Colonic mucosa (tissue), 4 donors: ENCODE results near the gene C16orf90. TPM values are rescaled to one million over a fixed set of nuclear protein-coding genes. Genes with fewer than 3 reads are reported as not detected.

Source experiments
- DNase-seq: peaks from one replicate; pipeline ENCODE4 v3.0.0-alpha.2; 2020
- H3K27ac ChIP-seq: fragments of 200-600 bp; one replicate; pipeline ENCODE4 v1.8.0; 2021
- H3K27me3 ChIP-seq: fragments of 200-600 bp; one replicate; pipeline ENCODE4 v1.8.0; 2021
- H3K36me3 ChIP-seq: fragments of 200-600 bp; one replicate; pipeline ENCODE4 v1.8.0; 2021
- H3K4me1 ChIP-seq: fragments of 200-600 bp; one replicate; pipeline ENCODE4 v1.8.0; 2021; ENCODE audit warnings: mild to moderate bottlenecking
- H3K4me3 ChIP-seq: fragments of 200-600 bp; one replicate; pipeline ENCODE4 v1.8.0; 2021
- H3K9ac ChIP-seq, 2 donors: one replicate each; pipeline ENCODE4 v1.7.0; 2013; ENCODE audit warnings: control low read depth in 2 of 2, low read depth in 2 of 2, low read length in 2 of 2
- H3K9me3 ChIP-seq: fragments of 200-600 bp; one replicate; pipeline ENCODE4 v1.8.0; 2021
- intact Hi-C: fragments of 100-400 bp; cut with DNase I; formaldehyde crosslinking; loops from one replicate; pipeline ENCODE4 v1.14.1; 2022
- total RNA-seq, 2 donors: library from RNA; stranded (reverse); fragmentation: NEBNext Ultra II Directional in 1 of 2; extraction: Animal tissue kit (Norgen Biotek cat#: 25700) in 1 of 2; gene quantifications; one replicate each; pipeline ENCODE4 v1.2.1, GENCODE V29; 2021
- TF ChIP-seq, protein P1 (sequence below): fragments of 200-600 bp; IDR thresholded peaks from one replicate; pipeline ENCODE4 v1.8.0; 2022; ENCODE audit warnings: antibody characterized with exemption, mild to moderate bottlenecking
- donor health status: healthy.
- donor health status: DM: no; HTN: no; CAD: no.
- donor health status: DM: no; HTN: no; CAD: no.

C16orf90 gene
- total RNA-seq, 2 donors from 2014 or later: not detected

DNA sequence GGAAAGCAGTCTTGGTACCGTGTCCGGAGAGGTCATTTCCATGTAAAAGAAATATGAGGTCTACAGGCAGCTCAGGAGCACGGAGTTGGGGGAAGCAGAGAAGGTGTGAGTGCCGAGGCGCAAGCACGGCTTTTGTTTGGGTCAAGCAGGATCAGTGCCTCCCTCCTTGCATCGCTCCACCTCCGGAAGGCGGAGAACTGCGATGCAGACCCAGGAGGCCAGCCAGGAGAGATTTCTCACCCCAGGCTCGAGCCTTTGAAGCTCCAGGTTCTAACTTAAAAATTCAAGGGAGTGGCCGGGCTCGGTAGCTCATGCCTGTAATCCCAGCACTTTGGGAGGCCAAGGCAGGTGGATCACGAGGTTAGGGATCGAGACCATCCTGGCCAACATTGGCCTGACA is 26.8 kb downstream of the C16orf90 start:
- intact Hi-C loops: no loop called here
- no peak overlapping the region for H3K9ac ChIP-seq

DNA sequence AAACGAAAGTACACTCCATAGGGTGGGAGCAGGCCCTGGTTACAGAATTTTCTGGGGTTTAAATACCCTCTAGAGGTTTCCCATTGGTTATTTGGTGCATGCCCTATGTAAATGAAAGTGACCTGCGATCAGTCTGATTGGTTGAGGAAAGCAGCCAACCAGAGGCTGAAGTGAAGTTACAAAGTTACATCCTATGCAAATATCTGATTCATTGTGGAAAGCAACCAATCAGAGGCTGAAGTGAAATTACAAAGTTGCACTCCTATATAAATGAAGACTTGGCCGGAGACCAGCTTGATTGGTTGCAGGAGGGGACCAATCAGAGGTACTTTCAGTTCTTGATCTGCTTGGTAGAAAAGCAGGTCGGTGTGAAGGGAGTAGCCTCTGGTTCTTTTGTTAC is 27.4 kb downstream of the C16orf90 start:
- Histone ChIP-seq H3K4me3 (no peak overlapping the region), H3K9me3 (no peaks in the 10 kb centered on the region), H3K9ac (no peak overlapping the region), H3K27me3 (no peaks in the 10 kb centered on the region), H3K4me1 (no peaks in the 10 kb centered on the region), H3K36me3 (no peaks in the 10 kb centered on the region), H3K27ac (no peak overlapping the region)
- TF ChIP-seq, protein P1, sequence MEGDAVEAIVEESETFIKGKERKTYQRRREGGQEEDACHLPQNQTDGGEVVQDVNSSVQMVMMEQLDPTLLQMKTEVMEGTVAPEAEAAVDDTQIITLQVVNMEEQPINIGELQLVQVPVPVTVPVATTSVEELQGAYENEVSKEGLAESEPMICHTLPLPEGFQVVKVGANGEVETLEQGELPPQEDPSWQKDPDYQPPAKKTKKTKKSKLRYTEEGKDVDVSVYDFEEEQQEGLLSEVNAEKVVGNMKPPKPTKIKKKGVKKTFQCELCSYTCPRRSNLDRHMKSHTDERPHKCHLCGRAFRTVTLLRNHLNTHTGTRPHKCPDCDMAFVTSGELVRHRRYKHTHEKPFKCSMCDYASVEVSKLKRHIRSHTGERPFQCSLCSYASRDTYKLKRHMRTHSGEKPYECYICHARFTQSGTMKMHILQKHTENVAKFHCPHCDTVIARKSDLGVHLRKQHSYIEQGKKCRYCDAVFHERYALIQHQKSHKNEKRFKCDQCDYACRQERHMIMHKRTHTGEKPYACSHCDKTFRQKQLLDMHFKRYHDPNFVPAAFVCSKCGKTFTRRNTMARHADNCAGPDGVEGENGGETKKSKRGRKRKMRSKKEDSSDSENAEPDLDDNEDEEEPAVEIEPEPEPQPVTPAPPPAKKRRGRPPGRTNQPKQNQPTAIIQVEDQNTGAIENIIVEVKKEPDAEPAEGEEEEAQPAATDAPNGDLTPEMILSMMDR: no peak
- intact Hi-C loops: no loop called here
- DNase-seq: no peak

More for the DNA sequence above, 26.8 kb downstream of the C16orf90 start:
- Histone ChIP-seq H3K4me3 (no peak overlapping the region), H3K4me1 (no peaks in the 10 kb centered on the region), H3K27me3 (no peaks in the 10 kb centered on the region), H3K9me3 (no peaks in the 10 kb centered on the region), H3K36me3 (no peaks in the 10 kb centered on the region), H3K27ac (no peak overlapping the region)
- TF ChIP-seq, protein P1: no peak
- DNase-seq: no peak

DNA sequence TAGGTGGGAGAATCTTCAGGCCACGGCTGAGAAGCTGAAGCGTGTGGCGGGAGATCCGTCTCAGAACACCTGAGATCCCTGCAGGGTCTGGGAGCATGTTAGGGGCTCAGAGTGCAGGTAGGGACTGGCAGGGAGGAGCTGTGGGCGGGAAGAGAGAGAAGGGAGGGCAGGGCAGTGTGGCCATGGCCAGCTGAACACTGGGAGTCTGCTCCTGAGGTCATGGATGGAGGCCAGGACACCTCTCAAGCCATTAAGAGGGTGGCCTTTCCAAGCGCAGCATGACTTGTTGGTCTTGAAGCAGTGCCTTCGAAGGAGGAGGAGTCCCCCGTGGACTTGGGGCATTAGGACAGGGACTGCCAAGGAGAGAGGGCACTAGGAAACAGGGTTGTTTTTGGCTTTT is 28.1 kb downstream of the C16orf90 start:
- TF ChIP-seq, protein P1: no peak
- no peaks in the 10 kb centered on the region for H3K36me3 ChIP-seq
- no peak for DNase-seq
- H3K4me3 ChIP-seq: no peak overlapping the region
- intact Hi-C loops: no loop called here
- no peak overlapping the region for H3K9ac ChIP-seq
- H3K4me1 ChIP-seq: no peaks in the 10 kb centered on the region
- H3K27me3 ChIP-seq: no peaks in the 10 kb centered on the region
- H3K27ac ChIP-seq: no peak overlapping the region
- H3K9me3 ChIP-seq: no peaks in the 10 kb centered on the region

DNA sequence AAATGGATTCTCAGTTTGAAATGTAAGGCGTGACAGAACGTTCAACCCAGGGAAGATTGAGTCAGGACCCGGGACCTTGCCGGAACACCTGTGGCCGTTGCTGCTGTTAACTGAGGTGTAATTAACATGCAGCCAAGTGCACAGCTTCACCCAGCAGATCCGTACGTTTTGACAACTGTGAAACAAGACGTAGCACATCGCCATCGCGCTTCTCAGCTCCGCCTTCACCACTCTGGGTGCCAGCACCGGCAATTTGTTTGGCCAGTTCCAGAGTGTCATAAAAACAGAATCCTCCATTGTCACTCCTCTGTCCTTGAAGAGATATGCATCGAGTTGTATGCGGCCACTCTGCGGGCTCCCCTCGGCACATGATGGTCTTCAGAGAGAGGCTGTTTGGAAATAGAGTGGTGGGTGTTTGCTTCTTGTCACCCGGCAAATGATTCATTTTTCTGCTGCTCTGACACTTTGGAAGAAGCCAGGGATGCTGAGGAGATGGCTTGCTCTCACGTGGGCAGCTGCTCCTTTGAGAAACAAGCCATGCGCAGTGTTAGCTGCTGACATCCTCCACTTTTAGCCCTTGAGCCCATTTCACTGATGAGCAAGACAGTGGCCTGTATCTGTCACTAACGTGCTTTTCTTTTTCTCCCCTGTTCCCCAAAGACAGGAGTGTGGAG is 29.2 kb downstream of the C16orf90 start:
- H3K27ac ChIP-seq: no peak overlapping the region
- H3K9me3 ChIP-seq: no peaks in the 10 kb centered on the region
- H3K4me3 ChIP-seq: no peak overlapping the region
- intact Hi-C loops: no loop called here
- H3K4me1 ChIP-seq: peaks cover 10% of the 10 kb centered on the region
- no peaks in the 10 kb centered on the region for H3K27me3 ChIP-seq
- H3K9ac ChIP-seq: no peak overlapping the region
- TF ChIP-seq, protein P1: no peak
- DNase-seq: no peak
- no peaks in the 10 kb centered on the region for H3K36me3 ChIP-seq

DNA sequence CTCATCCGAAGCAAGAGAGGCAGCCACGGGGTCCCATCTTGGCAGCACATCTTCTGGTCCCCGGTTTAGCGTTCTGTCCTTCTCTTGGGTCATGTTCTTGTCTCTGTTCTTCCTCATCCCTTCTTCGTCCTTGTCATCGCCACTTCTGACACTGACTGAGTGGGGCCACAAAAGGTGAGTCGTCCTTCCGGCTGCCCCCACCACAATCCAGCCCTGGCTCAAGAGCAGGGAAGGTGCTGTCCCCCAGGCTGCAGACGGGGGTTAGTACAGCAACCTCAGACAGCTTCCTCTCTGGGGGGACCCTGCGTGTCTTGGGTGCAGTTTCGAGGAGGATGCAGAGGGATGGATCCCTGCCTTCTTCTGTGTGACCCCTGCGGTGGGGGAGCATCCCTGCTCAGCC is 30.0 kb downstream of the C16orf90 start:
- no peaks in the 10 kb centered on the region for H3K9me3 ChIP-seq
- H3K9ac ChIP-seq: no peak overlapping the region
- no peak overlapping the region for H3K4me3 ChIP-seq
- TF ChIP-seq, protein P1: no peak
- H3K27ac ChIP-seq: no peak overlapping the region
- no peak for DNase-seq
- no peaks in the 10 kb centered on the region for H3K36me3 ChIP-seq
- intact Hi-C loops: no loop called here
- no peaks in the 10 kb centered on the region for H3K27me3 ChIP-seq
- H3K4me1 ChIP-seq: peaks cover 17% of the 10 kb centered on the region
